AG09309 (cell line): ENCODE results near the gene IQCE.
"Not testable (repeated sequence)": the region's sequence is repeated elsewhere in the genome, so short reads cannot be mapped to it uniquely, and the experiment has no call there.

Experiments
- DNase-seq: peaks from one replicate; pipeline ENCODE4 v3.0.0-alpha.2; 2010; ENCODE audit warnings: low read depth
- H3K4me3 ChIP-seq: 2 replicates; pipeline ENCODE4 v1.5.1; 2011; ENCODE audit warnings: mild to moderate bottlenecking, low read depth, low read length, moderate library complexity; ENCODE audit not compliant: control insufficient read depth
- TF ChIP-seq, protein P1 (sequence below): IDR thresholded peaks from 2 replicates; pipeline ENCODE4 v1.5.1; 2011; ENCODE audit warnings: mild to moderate bottlenecking, low read depth, low read length, inconsistent platforms; ENCODE audit not compliant: insufficient read depth, control insufficient read depth; ENCODE audit errors: missing control alignments

Gene IQCE

DNA sequence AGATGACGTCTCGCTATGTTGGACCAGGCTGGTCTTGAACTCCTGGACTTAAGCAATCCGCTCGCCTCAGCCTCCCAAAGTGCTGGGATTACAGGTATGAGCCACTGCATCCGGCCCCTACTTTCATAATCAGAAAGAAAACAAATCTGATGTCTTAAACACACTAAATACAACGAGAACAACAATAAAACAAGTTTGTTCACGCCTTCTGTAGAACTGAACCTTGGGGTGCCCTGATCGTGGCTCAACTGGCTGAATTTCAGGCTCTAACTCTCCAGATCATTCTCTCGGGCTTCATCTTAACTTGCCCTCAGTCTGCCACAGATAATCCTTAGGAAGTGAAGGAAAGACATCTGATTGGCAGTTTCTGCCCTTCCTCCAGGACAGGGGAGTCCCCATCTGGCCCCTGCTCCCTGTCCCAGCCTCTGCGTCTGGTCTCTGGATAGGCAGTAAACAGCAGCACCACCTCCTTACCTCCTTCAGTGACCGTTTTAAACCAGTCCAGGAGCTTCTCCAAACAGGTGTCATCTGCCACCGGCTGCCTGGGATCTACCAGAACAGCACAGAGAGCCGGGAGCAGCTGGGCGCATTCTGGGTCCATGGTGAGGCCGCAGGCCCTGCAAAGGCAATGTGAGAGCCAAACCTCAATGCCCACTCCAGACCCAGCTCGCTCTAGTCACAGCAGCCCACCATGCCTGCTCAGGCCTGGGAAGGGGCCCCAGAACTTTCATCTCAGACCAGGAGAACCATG is 4.8 kb upstream of the IQCE start:
- no peak for DNase-seq
- TF ChIP-seq, protein P1, sequence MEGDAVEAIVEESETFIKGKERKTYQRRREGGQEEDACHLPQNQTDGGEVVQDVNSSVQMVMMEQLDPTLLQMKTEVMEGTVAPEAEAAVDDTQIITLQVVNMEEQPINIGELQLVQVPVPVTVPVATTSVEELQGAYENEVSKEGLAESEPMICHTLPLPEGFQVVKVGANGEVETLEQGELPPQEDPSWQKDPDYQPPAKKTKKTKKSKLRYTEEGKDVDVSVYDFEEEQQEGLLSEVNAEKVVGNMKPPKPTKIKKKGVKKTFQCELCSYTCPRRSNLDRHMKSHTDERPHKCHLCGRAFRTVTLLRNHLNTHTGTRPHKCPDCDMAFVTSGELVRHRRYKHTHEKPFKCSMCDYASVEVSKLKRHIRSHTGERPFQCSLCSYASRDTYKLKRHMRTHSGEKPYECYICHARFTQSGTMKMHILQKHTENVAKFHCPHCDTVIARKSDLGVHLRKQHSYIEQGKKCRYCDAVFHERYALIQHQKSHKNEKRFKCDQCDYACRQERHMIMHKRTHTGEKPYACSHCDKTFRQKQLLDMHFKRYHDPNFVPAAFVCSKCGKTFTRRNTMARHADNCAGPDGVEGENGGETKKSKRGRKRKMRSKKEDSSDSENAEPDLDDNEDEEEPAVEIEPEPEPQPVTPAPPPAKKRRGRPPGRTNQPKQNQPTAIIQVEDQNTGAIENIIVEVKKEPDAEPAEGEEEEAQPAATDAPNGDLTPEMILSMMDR = no peak
- H3K4me3 ChIP-seq = peak overlapping the region; percentile 48

DNA sequence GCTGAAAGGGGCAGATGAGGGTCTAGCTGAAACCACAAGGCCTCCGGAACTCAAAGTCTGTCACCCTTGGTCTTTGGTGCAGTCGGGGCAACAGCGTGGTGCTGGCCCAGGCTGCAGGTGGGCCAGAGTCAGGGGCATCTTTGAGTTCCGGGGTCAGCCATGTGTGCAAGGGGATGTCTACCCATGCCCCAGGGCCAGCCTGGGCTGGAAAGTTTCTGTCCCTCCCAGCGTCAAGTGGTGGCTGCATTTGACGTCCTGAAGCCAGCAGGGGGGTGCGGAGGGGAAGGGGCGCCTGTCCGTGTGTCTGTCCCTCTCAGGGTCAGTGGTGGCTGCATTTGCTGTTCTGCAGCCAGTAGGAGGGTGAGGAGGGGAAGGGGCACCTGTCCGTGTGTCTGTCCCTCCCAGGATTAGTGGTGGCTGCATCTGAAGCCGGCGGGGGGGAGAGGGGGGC is 4.1 kb upstream of the IQCE start:
- DNase-seq = no peak
- peak overlapping the region; percentile 48 for H3K4me3 ChIP-seq
- TF ChIP-seq, protein P1 = no peak

DNA sequence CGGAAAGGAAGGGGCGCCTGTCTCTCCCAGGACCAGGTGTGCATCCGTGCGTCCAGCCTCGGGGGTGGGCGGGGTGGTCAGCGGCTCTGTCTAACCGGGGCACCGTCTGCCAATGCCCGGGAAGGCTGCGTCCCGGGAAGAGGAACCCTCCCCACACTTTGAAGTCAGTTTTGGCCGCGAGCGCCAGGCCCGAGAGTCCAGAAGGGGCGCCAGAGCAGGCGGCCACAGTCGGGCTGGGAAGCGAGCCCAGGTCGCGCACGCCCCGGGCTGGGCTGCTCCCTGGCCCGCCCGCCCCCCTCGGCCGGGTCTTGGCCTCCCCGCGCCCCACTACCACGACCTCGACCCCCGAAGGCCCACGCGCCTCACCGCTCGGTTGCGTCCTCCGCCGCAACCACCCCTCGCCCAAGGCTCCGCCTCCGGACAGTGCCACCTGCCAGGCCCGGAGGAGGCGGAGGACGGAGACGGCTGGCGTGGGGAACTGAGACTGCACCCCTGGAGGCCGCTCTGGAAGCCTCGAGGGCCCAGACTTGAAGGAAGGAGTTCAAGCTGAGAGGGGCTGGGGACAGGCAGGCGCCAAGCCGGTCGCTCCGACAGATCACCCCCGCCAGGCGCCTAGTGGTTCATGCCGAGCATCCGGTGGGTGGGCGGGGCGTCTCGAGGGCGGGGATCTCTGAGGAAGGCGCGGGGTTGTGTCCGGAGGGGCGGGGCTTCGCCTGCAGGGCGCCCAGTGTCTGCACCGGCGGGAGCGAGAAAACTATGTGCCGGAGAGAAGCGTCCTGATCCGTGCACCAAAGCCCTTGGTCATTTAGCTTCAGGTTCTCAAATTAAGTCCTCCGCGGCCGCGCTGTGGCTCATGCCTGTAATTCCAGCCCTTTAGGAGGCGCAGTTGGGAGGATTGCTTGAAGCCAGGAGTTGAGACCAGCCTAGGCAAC is 3.4 kb upstream of the IQCE start, which contains the start of gene BRAT1:
Gene BRAT1, minus strand, starts transcription at position 404 of the 932 bp plus-strand sequence. CDS start 1,093 bp downstream, outside the sequence.
- TF ChIP-seq, protein P1 = peak; percentile 54
- peak within 1 kb of the TSS; percentile 48 for H3K4me3 ChIP-seq
- peak; percentile 55 for DNase-seq

DNA sequence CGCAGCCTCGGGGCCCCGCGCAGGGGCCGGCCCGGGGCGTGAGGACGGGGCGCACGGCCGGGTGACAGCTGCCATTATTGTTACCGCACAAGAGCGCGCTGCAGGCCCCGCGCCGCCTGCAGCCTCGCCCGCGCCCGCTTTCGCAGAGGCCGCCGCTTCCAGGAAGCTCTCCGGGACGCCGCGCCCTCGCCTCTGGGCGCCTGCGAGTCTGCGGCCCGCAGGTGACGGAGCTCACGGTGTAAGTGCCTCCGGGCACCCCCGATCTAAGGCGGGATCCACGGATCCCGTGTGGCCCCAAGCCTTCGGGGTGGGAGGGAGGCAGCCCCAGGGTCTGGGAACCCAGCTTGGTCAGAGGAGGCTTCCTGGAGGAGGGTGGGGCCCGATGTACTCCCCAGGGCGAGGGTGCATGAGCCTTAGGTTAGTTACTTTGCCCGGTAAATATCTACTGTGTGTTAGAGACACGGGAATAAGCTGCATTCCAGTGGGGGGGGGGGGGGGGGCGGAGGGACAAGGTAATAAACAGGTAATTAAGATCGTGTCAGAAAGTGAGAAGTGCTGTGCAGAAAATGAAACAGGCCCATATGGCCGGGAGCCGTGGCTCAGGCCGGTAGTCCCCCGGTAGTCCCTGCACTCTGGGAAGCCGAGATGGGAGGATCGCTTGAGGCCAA is 638 bp downstream of the IQCE start:
- no peak for DNase-seq
- H3K4me3 ChIP-seq = peak overlapping the region; percentile 84
- TF ChIP-seq, protein P1 = no peak

DNA sequence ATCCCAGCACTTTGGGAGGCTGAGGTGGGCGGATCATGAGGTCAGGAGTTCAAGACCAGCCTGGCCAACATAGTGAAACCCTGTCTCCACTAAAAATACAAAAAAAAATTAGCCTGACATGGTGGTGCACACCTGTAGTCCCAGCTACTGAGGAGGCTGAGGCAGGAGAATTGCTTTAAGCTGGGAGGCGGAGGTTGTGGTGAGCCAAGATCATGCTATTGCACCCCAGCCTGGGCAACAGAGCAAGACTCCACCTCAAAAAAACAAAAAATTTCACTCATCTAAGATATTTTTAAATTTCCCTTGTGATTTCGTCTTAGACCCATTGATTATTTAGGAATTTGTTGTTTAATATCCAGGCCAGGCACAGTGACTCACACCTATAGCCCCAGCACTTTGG is 5.2 kb downstream of the IQCE start:
- DNase-seq, H3K4me3 ChIP-seq: not testable (repeated sequence)

DNA sequence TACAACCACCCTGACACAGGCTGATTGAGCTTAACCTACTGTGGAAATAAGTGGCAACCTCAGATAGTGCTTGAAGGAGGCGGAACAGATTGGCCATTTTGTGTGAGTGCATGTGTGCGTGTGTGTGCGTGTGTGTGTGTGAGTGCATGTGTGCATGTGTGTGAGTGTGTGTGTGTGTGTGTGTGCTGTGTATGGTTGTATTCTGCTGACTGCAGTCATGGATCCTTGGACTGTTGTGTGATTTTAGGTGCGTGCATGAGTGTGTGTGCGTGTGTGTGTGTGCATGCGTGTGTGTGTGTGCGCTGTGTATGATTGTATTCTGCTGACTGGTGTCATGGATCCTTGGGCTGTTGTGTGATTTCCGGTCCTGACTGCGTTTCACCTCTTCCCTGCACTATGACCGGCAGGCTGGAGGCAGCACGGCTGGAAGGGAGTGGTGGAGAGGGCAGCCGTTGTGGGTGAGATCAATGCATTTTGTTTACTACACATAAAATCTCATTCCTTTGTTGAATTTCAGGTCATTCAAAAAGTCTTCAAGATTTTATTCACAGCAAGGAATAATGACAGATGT is 6.3 kb downstream of the IQCE start:
- DNase-seq = no peak
- H3K4me3 ChIP-seq = no peak overlapping the region
- TF ChIP-seq, protein P1 = no peak
